Activated T-helper 2 cell treated with anti-CD3 and anti-CD28 coated beads, Interferon-gamma antibody, Interleukin-2, Interleukin-4, amounts not matched to agents 10 μg/mL and 5 μg/mL and 100 μg/mL, durations not matched to agents 14 hours and 24 hours and 36 hours (primary cell): Measurements from ENCODE around the gene CDKN2C. TPM values are rescaled to one million over a fixed set of nuclear protein-coding genes. Genes with fewer than 3 reads are reported as not detected.

Experiments
- total RNA-seq: library from RNA; stranded (reverse); gene quantifications from 2 replicates; pipeline ENCODE4 v1.2.3, GENCODE V29; 2022

CDKN2C gene
- total RNA-seq, 1 donor from 2014 or later, result 14.5 TPM

Other genes starting within 250 kb of the CDKN2C start
- gene FAF1, start 10.0 kb upstream of the CDKN2C start, total RNA-seq, result 59.7 and 65.3 TPM in 2 replicates
- not detected in 2 replicates for gene C1orf185, start 132.0 kb downstream of the CDKN2C start, total RNA-seq